H1 (cell line): ENCODE measurements around the gene ASTN1. TPM values are rescaled to one million over a fixed set of nuclear protein-coding genes. Genes with fewer than 3 reads are reported as not detected.

ENCODE experiments used
- CTCF ChIA-PET: fragments of 300-600 bp; sonication (Branson Sonifier 250); formaldehyde crosslinking; loops from one replicate; lab custom pipeline; 2021; ENCODE audit not compliant: partially characterized antibody; lab: Charles Lee
- POLR2A ChIA-PET: fragments of 300-600 bp; sonication (Branson Sonifier 250); formaldehyde crosslinking; loops from one replicate; lab custom pipeline; 2021; ENCODE audit warnings: inconsistent platforms; ENCODE audit not compliant: partially characterized antibody; lab: Charles Lee
- DNase-seq, 2 experiments: peaks; one replicate each; pipeline versions ENCODE4 v3.0.0 to v3.0.0-alpha.2; 2010 to 2022; ENCODE audit warnings: low spot score in 2 of 2, low read depth in 1 of 2, mixed read lengths in 1 of 2
- FAIRE-seq: peaks from 2 replicates; lab custom pipeline; 2011; peaks lifted over from hg19 to GRCh38; lab: Jason Lieb, UNC
- H2AFZ ChIP-seq: 2 replicates; pipeline ENCODE4 v1.8.1; 2012; ENCODE audit warnings: low read length, inconsistent platforms
- H2AK5ac ChIP-seq: 2 replicates; pipeline ENCODE4 v1.6.1; 2013; ENCODE audit warnings: low read depth, low read length
- H2BK120ac ChIP-seq: replicated peaks from 2 replicates; pipeline ENCODE3; 2013; ENCODE audit warnings: low read depth, low read length, inconsistent platforms
- H2BK12ac ChIP-seq: 2 replicates; pipeline ENCODE4 v1.6.1; 2013; ENCODE audit warnings: low read depth, low read length
- H2BK15ac ChIP-seq: 2 replicates; pipeline ENCODE4 v1.6.1; 2013; ENCODE audit warnings: low read length
- H2BK20ac ChIP-seq: 2 replicates; pipeline ENCODE4 v1.6.1; 2013; ENCODE audit warnings: low read length
- H2BK5ac ChIP-seq: 2 replicates; pipeline ENCODE4 v1.6.1; 2013; ENCODE audit warnings: low read depth, low read length
- H3K14ac ChIP-seq: 2 replicates; pipeline ENCODE4 v1.6.1; 2013; ENCODE audit warnings: inconsistent platforms; ENCODE audit not compliant: insufficient read length
- H3K18ac ChIP-seq: 2 replicates; pipeline ENCODE4 v1.6.1; 2013; ENCODE audit warnings: low read length; ENCODE audit errors: extremely low read depth
- H3K23ac ChIP-seq: 2 replicates; pipeline ENCODE4 v1.6.1; 2013; ENCODE audit warnings: inconsistent platforms; ENCODE audit not compliant: insufficient read length
- H3K23me2 ChIP-seq: 2 replicates; pipeline ENCODE4 v1.6.1; 2013; ENCODE audit warnings: low read depth, low read length
- H3K27ac ChIP-seq: 2 replicates; pipeline ENCODE4 v1.6.1; 2011; ENCODE audit warnings: low read depth, low read length, inconsistent platforms
- H3K27me3 ChIP-seq, 4 experiments: replicated peaks in 1 of 4; 1 replicate in 1 of 4; 2 replicates in 3 of 4; pipeline versions ENCODE4 v1.6.1 to v1.8.1; 2011 to 2013; ENCODE audit warnings: low read length in 3 of 4, mild to moderate bottlenecking in 3 of 4, inconsistent platforms in 2 of 4, mixed read lengths in 2 of 4, moderate library complexity in 1 of 4; ENCODE audit not compliant: control insufficient read depth in 3 of 4, insufficient read depth in 3 of 4; ENCODE audit errors: extremely low read depth in 1 of 4
- H3K36me3 ChIP-seq, 4 experiments: 2 replicates each; pipeline versions ENCODE4 v1.6.1 to v1.8.1; 2011 to 2013; ENCODE audit warnings: mild to moderate bottlenecking in 4 of 4, low read length in 3 of 4, moderate library complexity in 2 of 4, control low read depth in 1 of 4, inconsistent platforms in 1 of 4; ENCODE audit not compliant: insufficient read depth in 4 of 4, control insufficient read depth in 2 of 4
- H3K4ac ChIP-seq: replicated peaks from 2 replicates; pipeline ENCODE3; 2013; ENCODE audit warnings: low read length, low read depth, mixed read lengths, inconsistent platforms; ENCODE audit not compliant: insufficient read length
- H3K4me1 ChIP-seq, 4 experiments: replicated peaks in 1 of 4; 1 replicate in 1 of 4; 2 replicates in 3 of 4; pipeline versions ENCODE4 v1.6.1 to v1.8.1; 2011 to 2013; ENCODE audit warnings: low read length in 3 of 4, inconsistent platforms in 2 of 4, mixed read lengths in 1 of 4; ENCODE audit not compliant: insufficient read depth in 4 of 4, control insufficient read depth in 3 of 4
- H3K4me2 ChIP-seq, 2 experiments: 2 replicates each; pipeline versions ENCODE4 v1.6.1 to v1.8.1; 2011 to 2013; ENCODE audit warnings: low read depth in 2 of 2, low read length in 2 of 2, control low read depth in 1 of 2, inconsistent platforms in 1 of 2, mild to moderate bottlenecking in 1 of 2; ENCODE audit not compliant: insufficient read depth in 1 of 2
- H3K4me3 ChIP-seq, 4 experiments: fragments of 200-600, 300-600 bp in 1 of 4; sonication (generic), shearing (Covaris generic), sonication (Bioruptor Twin) in 1 of 4; 2 replicates each; pipeline versions ENCODE4 v1.5.1 to v1.8.1; 2011 to 2016; ENCODE audit warnings: low read length in 4 of 4, low read depth in 3 of 4, control low read depth in 2 of 4, inconsistent platforms in 2 of 4, mild to moderate bottlenecking in 2 of 4, mixed read lengths in 1 of 4, moderate library complexity in 1 of 4; ENCODE audit not compliant: insufficient read depth in 2 of 4; ENCODE audit errors: extremely low read depth in 1 of 4
- H3K56ac ChIP-seq: replicated peaks from 2 replicates; pipeline ENCODE3; 2013; ENCODE audit warnings: low read depth, mild to moderate bottlenecking, mixed read lengths, low read length, inconsistent platforms; ENCODE audit not compliant: insufficient read length
- H3K79me1 ChIP-seq: 2 replicates; pipeline ENCODE4 v1.6.1; 2013; ENCODE audit warnings: low read depth, low read length, control low read depth
- H3K79me2 ChIP-seq, 2 experiments: 2 replicates each; pipeline versions ENCODE4 v1.6.1 to v1.8.1; 2012 to 2013; ENCODE audit warnings: low read length in 2 of 2, mild to moderate bottlenecking in 2 of 2, inconsistent platforms in 1 of 2; ENCODE audit not compliant: insufficient read depth in 2 of 2, control insufficient read depth in 1 of 2
- H3K9ac ChIP-seq, 4 experiments: replicated peaks in 1 of 4; 1 replicate in 1 of 4; 2 replicates in 3 of 4; pipeline versions ENCODE4 v1.6.1 to v1.8.1; 2011 to 2013; ENCODE audit warnings: low read depth in 3 of 4, low read length in 3 of 4, control low read depth in 2 of 4, mild to moderate bottlenecking in 2 of 4, moderate library complexity in 2 of 4, inconsistent platforms in 1 of 4; ENCODE audit errors: extremely low read depth in 1 of 4
- H3K9me3 ChIP-seq, 2 experiments: 2 replicates each; pipeline versions ENCODE4 v1.6.1 to v1.8.1; 2012 to 2013; ENCODE audit warnings: mild to moderate bottlenecking in 2 of 2, moderate library complexity in 2 of 2, control low read depth in 1 of 2, inconsistent platforms in 1 of 2, low read depth in 1 of 2, low read length in 1 of 2, mixed read lengths in 1 of 2; ENCODE audit not compliant: insufficient read depth in 2 of 2
- H4K20me1 ChIP-seq, 2 experiments: replicated peaks in 1 of 2; 2 replicates each; pipeline versions ENCODE3 to v1.8.1; 2011 to 2013; ENCODE audit warnings: inconsistent platforms in 2 of 2, low read length in 2 of 2, mild to moderate bottlenecking in 1 of 2; ENCODE audit not compliant: insufficient read depth in 2 of 2, control insufficient read depth in 1 of 2
- H4K5ac ChIP-seq: 2 replicates; pipeline ENCODE4 v1.6.1; 2013; ENCODE audit warnings: low read length, low read depth, mixed read lengths, inconsistent platforms; ENCODE audit not compliant: insufficient read length
- H4K8ac ChIP-seq: 2 replicates; pipeline ENCODE4 v1.8.0; 2013; ENCODE audit warnings: mild to moderate bottlenecking, moderate library complexity, low read length, inconsistent platforms; ENCODE audit not compliant: insufficient read depth; ENCODE audit errors: extremely low read depth
- H4K91ac ChIP-seq: replicated peaks from 2 replicates; pipeline ENCODE3; 2013; ENCODE audit warnings: low read length, mixed read lengths, inconsistent platforms; ENCODE audit not compliant: insufficient read length
- ATF3 ChIP-seq: IDR thresholded peaks from 2 replicates; pipeline ENCODE4 v1.6.1; 2011; ENCODE audit warnings: low read depth, mild to moderate bottlenecking, low read length; ENCODE audit not compliant: insufficient read depth
- BCL11A ChIP-seq, 2 experiments: IDR thresholded peaks; one replicate each; pipeline ENCODE4 v1.6.1; 2011; ENCODE audit warnings: low read depth in 2 of 2, low read length in 2 of 2, mild to moderate bottlenecking in 2 of 2
- SIX5 ChIP-seq: IDR thresholded peaks from 2 replicates; pipeline ENCODE4 v1.6.1; 2011; ENCODE audit warnings: mild to moderate bottlenecking, low read depth, low read length
- SRF ChIP-seq: IDR thresholded peaks from 2 replicates; pipeline ENCODE4 v1.6.1; 2011; ENCODE audit warnings: mild to moderate bottlenecking, low read depth, low read length, moderate library complexity
- WGBS, 2 experiments: shearing (Covaris generic) in 1 of 2; methylation state at CpG; one replicate each; pipeline versions ENCODE4 v1.1.6 to v1.1.7; 2013 to 2015; ENCODE audit warnings: low lambda C conversion rate in 2 of 2, mixed read lengths in 2 of 2, inconsistent platforms in 1 of 2, low coverage in 1 of 2, missing lambda C conversion rate in 1 of 2; ENCODE audit not compliant: insufficient replicate concordance in 2 of 2, insufficient coverage in 1 of 2, insufficient read length in 1 of 2; ENCODE audit errors: extremely low coverage in 1 of 2, missing lambda C conversion rate in 1 of 2; 5-methylcytosine and 5-hydroxymethylcytosine counted together
- polyA plus RNA-seq, 7 experiments: library from polyadenylated mRNA; depleted of rRNA in 3 of 7; stranded (reverse) in 5 of 7; unstranded in 2 of 7; fragments of >200 nt in 5 of 7; fragments of 200-250 nt in 2 of 7; gene quantifications; 1 replicate in 5 of 7; 2 replicates in 1 of 7; 4 replicates in 1 of 7; pipeline versions ENCODE4 v1.2.1 to v1.2.3, GENCODE V29; 2011 to 2013; ENCODE audit warnings: missing spikeins in 2 of 7, mixed read lengths in 2 of 7
- total RNA-seq: library from RNA; stranded (reverse); fragmentation: NEBNext Ultra II Directional; extraction: Animal tissue kit (Norgen Biotek cat#: 25700); gene quantifications from 2 replicates; pipeline ENCODE4 v1.2.1, GENCODE V29; 2021

Gene ASTN1
- total and polyA plus RNA-seq, 2 of the 8 experiments (the other 6 are each of a cell fraction or from before 2014, with no cell fraction given) = 2.9 to 4.1 TPM

GRCh38 chr1:176885341-176885740 lies 279.2 kb downstream of the ASTN1 start:
- Histone ChIP-seq H3K14ac (no peak overlapping the region), H2BK20ac (no peak overlapping the region), H3K4me2 (no peak overlapping the region), H2BK15ac (no peak overlapping the region), H3K27ac (no peak overlapping the region), H3K56ac (no peak overlapping the region), H3K9ac (no peak overlapping the region), H3K4me3 (no peak overlapping the region), H2BK12ac (no peak overlapping the region), H3K9me3 (no peaks in the 10 kb centered on the region), H2AFZ (no peak overlapping the region), H2AK5ac (no peak overlapping the region), H3K4ac (no peak overlapping the region), H3K79me2 (no peaks in the 10 kb centered on the region), H2BK5ac (no peak overlapping the region), H4K91ac (no peak overlapping the region), H4K8ac (no peak overlapping the region)
- POLR2A ChIA-PET = no interaction called here
- DNase-seq = no peak
- FAIRE-seq = no peak
- 77% methylated on average over 3 of the region's 3 CpGs; no CpG with 5 or more reads in 1 of the 2 experiments for WGBS, 2 experiments
- TF ChIP-seq SRF (no peak), ATF3 (no peak), BCL11A (IDR thresholded peaks at IDR 0.05; ENCODE audit: low read depth in 2 of 2, low read length in 2 of 2) (no peak), SIX5 (no peak)
- TF ChIP-seq, all 59 proteins: peak for 0
- no peak overlapping the region for H3K23ac ChIP-seq
- H3K23me2 ChIP-seq = no peaks in the 10 kb centered on the region
- no peaks in the 10 kb centered on the region for H3K4me1 ChIP-seq
- CTCF ChIA-PET = interaction anchor here (0.7 to 1.0 kb wide), 2 partner anchors 91 to 133 kb away, joined by 3 read pairs; no protein-coding TSS in a partner anchor
- H2BK120ac ChIP-seq = no peak overlapping the region
- no peaks in the 10 kb centered on the region for H4K20me1 ChIP-seq
- H3K18ac ChIP-seq = no peak overlapping the region
- H4K5ac ChIP-seq = no peak overlapping the region
- no peaks in the 10 kb centered on the region for H3K36me3 ChIP-seq
- H3K27me3 ChIP-seq = no peaks in the 10 kb centered on the region
- no peaks in the 10 kb centered on the region for H3K79me1 ChIP-seq
